Measurements from ENCODE around the gene HOXB2. TPM values are rescaled to one million over a fixed set of nuclear protein-coding genes. Genes with fewer than 3 reads are reported as not detected.

Gene HOXB2
- total RNA-seq, 1 experiment from 2014 or later = not detected

DNA sequence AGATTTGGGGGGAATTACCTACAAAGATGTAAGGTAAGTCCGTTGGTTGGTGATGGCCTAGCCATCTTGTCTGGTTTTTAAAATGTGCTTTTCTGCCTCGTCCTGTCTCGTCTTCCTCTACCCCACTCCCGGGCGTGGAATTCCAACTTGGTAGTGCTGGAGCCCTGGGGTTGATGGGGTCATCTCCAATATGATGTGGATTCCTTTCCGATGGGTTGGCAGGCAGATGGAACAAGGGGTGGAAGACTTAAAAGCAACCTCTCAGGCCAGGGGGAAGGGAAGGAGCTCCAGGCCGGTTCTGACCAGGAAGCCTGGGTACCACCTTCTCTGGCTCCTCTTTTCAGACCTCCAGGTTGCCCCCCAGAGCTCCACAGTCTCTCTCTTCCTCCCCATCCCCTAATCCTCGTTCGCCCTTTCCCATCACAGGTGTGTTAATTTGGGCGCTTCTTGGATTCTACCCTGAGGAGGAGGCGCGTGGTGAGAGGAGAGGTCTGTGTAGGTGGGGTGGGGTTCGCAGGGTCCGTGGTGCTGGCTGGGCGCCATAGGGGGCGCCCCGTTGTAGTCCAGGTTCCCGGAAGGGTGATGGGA lies 5.1 kb upstream of the HOXB2 start:
- Histone ChIP-seq H2BK15ac (ENCODE audit: low read depth, low read length) (no peak overlapping the region), H4K20me1 (ENCODE audit: control insufficient read depth, insufficient read depth, insufficient read length) (peaks cover 3% of the 10 kb centered on the region), H3K4ac (ENCODE audit: low read depth, low read length) (no peak overlapping the region), H3K14ac (ENCODE audit: insufficient read depth, low read length) (no peak overlapping the region), H4K91ac (ENCODE audit: insufficient read length, low read depth, low read length) (no peak overlapping the region), H2AFZ (ENCODE audit: low read length) (no peak overlapping the region), H2AK5ac (ENCODE audit: insufficient read length, low read length) (no peak overlapping the region), H3K9me3 (ENCODE audit: control insufficient read depth, low read depth, low read length) (no peaks in the 10 kb centered on the region), H3K23ac (ENCODE audit: insufficient read length, low read depth, low read length) (no peak overlapping the region), H3K56ac (ENCODE audit: insufficient read length, low read depth, low read length) (no peak overlapping the region), H2BK12ac (ENCODE audit: insufficient read length, low read depth, low read length) (no peak overlapping the region), H3K4me2 (ENCODE audit: insufficient read depth, insufficient read length, low read length) (no peak overlapping the region), H4K5ac (ENCODE audit: insufficient read length, low read depth, low read length) (no peak overlapping the region), H3K79me2 (ENCODE audit: insufficient read depth, low read length) (no peaks in the 10 kb centered on the region), H3K23me2 (ENCODE audit: insufficient read length, low read depth, low read length, poor library complexity, severe bottlenecking) (no peaks in the 10 kb centered on the region), H2BK120ac (ENCODE audit: low read depth, low read length, poor library complexity, severe bottlenecking) (no peak overlapping the region), H3K18ac (ENCODE audit: insufficient read length, low read depth, low read length) (no peak overlapping the region), H3T11ph (ENCODE audit: low read length) (no peak overlapping the region), H3K27ac (ENCODE audit: insufficient read length, low read depth, low read length) (no peak overlapping the region), H3K4me1 (ENCODE audit: insufficient read depth, low read length) (peaks cover 3% of the 10 kb centered on the region; the same call in 1 of the 2 replicates), H4K8ac (replicated peaks; ENCODE audit: insufficient read length, low read depth, low read length) (no peak overlapping the region), H2BK5ac (ENCODE audit: insufficient read length, low read length) (no peak overlapping the region), H2BK20ac (ENCODE audit: low read depth, low read length, poor library complexity, severe bottlenecking) (no peak overlapping the region), H3K79me1 (ENCODE audit: insufficient read depth, low read depth, low read length, poor library complexity, severe bottlenecking) (no peaks in the 10 kb centered on the region), H3K27me3 (ENCODE audit: insufficient read depth, low read length) (peaks cover 93% of the 10 kb centered on the region), H3K9ac (ENCODE audit: extremely low read depth, insufficient read length, low read length) (no peak overlapping the region)
- no peak for DNase-seq
- no peaks in the 10 kb centered on the region for H3K36me3 Mint-ChIP-seq (ENCODE audit: insufficient read depth in 1 of 3, low read depth in 3 of 3)
- no peak overlapping the region for H3K27ac Mint-ChIP-seq
- H3K4me1 Mint-ChIP-seq = peaks cover 31 to 58% of the 10 kb centered on the region in 2 experiments
- TF ChIP-seq, protein P1, sequence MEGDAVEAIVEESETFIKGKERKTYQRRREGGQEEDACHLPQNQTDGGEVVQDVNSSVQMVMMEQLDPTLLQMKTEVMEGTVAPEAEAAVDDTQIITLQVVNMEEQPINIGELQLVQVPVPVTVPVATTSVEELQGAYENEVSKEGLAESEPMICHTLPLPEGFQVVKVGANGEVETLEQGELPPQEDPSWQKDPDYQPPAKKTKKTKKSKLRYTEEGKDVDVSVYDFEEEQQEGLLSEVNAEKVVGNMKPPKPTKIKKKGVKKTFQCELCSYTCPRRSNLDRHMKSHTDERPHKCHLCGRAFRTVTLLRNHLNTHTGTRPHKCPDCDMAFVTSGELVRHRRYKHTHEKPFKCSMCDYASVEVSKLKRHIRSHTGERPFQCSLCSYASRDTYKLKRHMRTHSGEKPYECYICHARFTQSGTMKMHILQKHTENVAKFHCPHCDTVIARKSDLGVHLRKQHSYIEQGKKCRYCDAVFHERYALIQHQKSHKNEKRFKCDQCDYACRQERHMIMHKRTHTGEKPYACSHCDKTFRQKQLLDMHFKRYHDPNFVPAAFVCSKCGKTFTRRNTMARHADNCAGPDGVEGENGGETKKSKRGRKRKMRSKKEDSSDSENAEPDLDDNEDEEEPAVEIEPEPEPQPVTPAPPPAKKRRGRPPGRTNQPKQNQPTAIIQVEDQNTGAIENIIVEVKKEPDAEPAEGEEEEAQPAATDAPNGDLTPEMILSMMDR (conservative IDR thresholded peaks at IDR 0.05) = no peak
- peaks cover 100% of the 10 kb centered on the region for H3K27me3 Mint-ChIP-seq (ENCODE audit: low read depth)
- peaks cover 11 to 17% of the 10 kb centered on the region in 2 experiments; a peak in 4 of 5 replicates for H3K9me3 Mint-ChIP-seq
- no CpG with 5 or more reads among the region's 18 CpGs for WGBS (ENCODE audit: extremely low coverage, insufficient read length, low lambda C conversion rate)
- H3K4me3 Mint-ChIP-seq = peak overlapping the region in 1 of 2 experiments; percentile 23; a peak in 1 of 5 replicates
